WTC11 (cell line): ENCODE measurements around the gene ZNF438. TPM values are rescaled to one million over a fixed set of nuclear protein-coding genes. Genes with fewer than 3 reads are reported as not detected.

Experiments used
- ATAC-seq: fragments of 200-7000 bp; cut with Tn5 transposase; 2 replicates; pipeline ENCODE4 v1.10.0; 2021; ENCODE audit warnings: mild to moderate bottlenecking, moderate library complexity
- CTCF ChIA-PET: fragments of 300-600 bp; sonication (Branson Sonifier 250); formaldehyde crosslinking; loops from one replicate; lab custom pipeline; 2021; ENCODE audit warnings: antibody characterized with exemption; lab: Charles Lee
- POLR2A ChIA-PET: fragments of 350-600 bp; sonication (Branson Sonifier 250); formaldehyde crosslinking; loops from one replicate; lab custom pipeline; 2021; ENCODE audit warnings: antibody characterized with exemption; lab: Charles Lee
- DNase-seq: peaks from one replicate; pipeline ENCODE4 v3.0.0; 2021; ENCODE audit warnings: low spot score
- H3K27ac Mint-ChIP-seq: 2 replicates; pipeline ENCODE4 v1.8.0; 2021; ENCODE audit warnings: mixed read lengths
- H3K27me3 Mint-ChIP-seq: 2 replicates; pipeline ENCODE4 v1.8.0; 2021; ENCODE audit warnings: low read depth, mild to moderate bottlenecking, moderate library complexity, mixed read lengths
- H3K36me3 Mint-ChIP-seq: 2 replicates; pipeline ENCODE4 v1.8.0; 2021; ENCODE audit warnings: mixed read lengths
- H3K4me1 Mint-ChIP-seq: 2 replicates; pipeline ENCODE4 v1.8.0; 2022; ENCODE audit warnings: mixed read lengths
- H3K4me3 Mint-ChIP-seq: 2 replicates; pipeline ENCODE4 v1.8.0; 2021; ENCODE audit warnings: mild to moderate bottlenecking, moderate library complexity, mixed read lengths
- H3K9me3 Mint-ChIP-seq: 2 replicates; pipeline ENCODE4 v1.8.0; 2021; ENCODE audit warnings: mixed read lengths
- EMX1 ChIP-seq: fragments of 250-450 bp; sonication (Bioruptor Pico); IDR thresholded peaks from 2 replicates; pipeline ENCODE4 v1.8.0; 2021; ENCODE audit warnings: mild to moderate bottlenecking
- GTF2I ChIP-seq: fragments of 250-450 bp; sonication (Bioruptor Pico); conservative IDR thresholded peaks from 2 replicates; pipeline ENCODE4 v1.4.0; 2021; ENCODE audit warnings: mild to moderate bottlenecking
- IRF2 ChIP-seq: sonication (generic); formaldehyde crosslinking; IDR thresholded peaks from 2 replicates; pipeline ENCODE4 v1.8.0; 2022; ENCODE audit warnings: low read depth, missing genetic modification reagents, borderline replicate concordance
- KAT7 ChIP-seq: sonication (generic); formaldehyde crosslinking; IDR thresholded peaks from 2 replicates; pipeline ENCODE4 v1.8.1; 2023; ENCODE audit warnings: missing genetic modification reagents, mild to moderate bottlenecking, borderline replicate concordance
- MXD4 ChIP-seq: fragments of 250-450 bp; sonication (Bioruptor Pico); IDR thresholded peaks from 2 replicates; pipeline ENCODE4 v1.8.0; 2021; ENCODE audit warnings: mild to moderate bottlenecking, moderate library complexity, borderline replicate concordance
- NR2C2 ChIP-seq: sonication (generic); formaldehyde crosslinking; IDR thresholded peaks from 2 replicates; pipeline ENCODE4 v1.8.0; 2022; ENCODE audit warnings: mild to moderate bottlenecking, missing genetic modification reagents
- RELA ChIP-seq: sonication (generic); formaldehyde crosslinking; IDR thresholded peaks from 2 replicates; pipeline ENCODE4 v1.8.1; 2022; ENCODE audit warnings: missing genetic modification reagents, mild to moderate bottlenecking, borderline replicate concordance
- TEAD1 ChIP-seq: sonication (generic); formaldehyde crosslinking; IDR thresholded peaks from 2 replicates; pipeline ENCODE4 v1.8.0; 2022; ENCODE audit warnings: mild to moderate bottlenecking, missing genetic modification reagents
- TP53 ChIP-seq: sonication (generic); formaldehyde crosslinking; IDR thresholded peaks from 2 replicates; pipeline ENCODE4 v1.8.1; 2023; ENCODE audit warnings: mild to moderate bottlenecking, missing genetic modification reagents
- ZNF121 ChIP-seq: sonication (generic); formaldehyde crosslinking; IDR thresholded peaks from 2 replicates; pipeline ENCODE4 v1.8.0; 2023; ENCODE audit warnings: missing genetic modification reagents
- ZNF263 ChIP-seq: sonication (generic); formaldehyde crosslinking; IDR thresholded peaks from 2 replicates; pipeline ENCODE4 v1.8.1; 2022; ENCODE audit warnings: low read depth, mild to moderate bottlenecking, moderate library complexity, missing genetic modification reagents
- total RNA-seq: library from RNA; stranded (reverse); gene quantifications from 3 replicates; pipeline ENCODE4 v1.2.3, GENCODE V29; 2021
- TF ChIP-seq, protein P1 (sequence below): sonication (generic); formaldehyde crosslinking; IDR thresholded peaks from 2 replicates; pipeline ENCODE4 v1.8.1; 2023; ENCODE audit warnings: mild to moderate bottlenecking, missing genetic modification reagents, moderate library complexity
- TF ChIP-seq, protein P2 (sequence below): sonication (generic); formaldehyde crosslinking; IDR thresholded peaks from 2 replicates; pipeline ENCODE4 v1.8.0; 2023; ENCODE audit warnings: missing genetic modification reagents
- TF ChIP-seq, protein P3 (sequence below): fragments of 250-450 bp; sonication (Bioruptor Pico); IDR thresholded peaks from 2 replicates; pipeline ENCODE4 v2.1.2; 2022; ENCODE audit warnings: mild to moderate bottlenecking, moderate library complexity
- TF ChIP-seq, protein P4 (sequence below): fragments of 250-450 bp; sonication (Bioruptor Pico); IDR thresholded peaks from 2 replicates; pipeline ENCODE4 v1.9.0; 2021; ENCODE audit warnings: moderate library complexity, mild to moderate bottlenecking, inconsistent platforms, borderline replicate concordance
- TF ChIP-seq, protein P5 (sequence below): fragments of 250-450 bp; sonication (Bioruptor Pico); conservative IDR thresholded peaks from 2 replicates; pipeline ENCODE4 v1.9.0; 2021; ENCODE audit warnings: mild to moderate bottlenecking
- TF ChIP-seq, protein P6 (sequence below): fragments of 250-450 bp; sonication (Bioruptor Pico); IDR thresholded peaks from 2 replicates; pipeline ENCODE4 v1.9.0; 2021; ENCODE audit warnings: mild to moderate bottlenecking, borderline replicate concordance
- TF ChIP-seq, protein P7 (sequence below): sonication (generic); formaldehyde crosslinking; IDR thresholded peaks from 2 replicates; pipeline ENCODE4 v1.8.1; 2022; ENCODE audit warnings: mild to moderate bottlenecking, moderate library complexity, missing genetic modification reagents

ZNF438 gene
- total RNA-seq, 1 experiment from 2014 or later = 1.9 TPM

DNA sequence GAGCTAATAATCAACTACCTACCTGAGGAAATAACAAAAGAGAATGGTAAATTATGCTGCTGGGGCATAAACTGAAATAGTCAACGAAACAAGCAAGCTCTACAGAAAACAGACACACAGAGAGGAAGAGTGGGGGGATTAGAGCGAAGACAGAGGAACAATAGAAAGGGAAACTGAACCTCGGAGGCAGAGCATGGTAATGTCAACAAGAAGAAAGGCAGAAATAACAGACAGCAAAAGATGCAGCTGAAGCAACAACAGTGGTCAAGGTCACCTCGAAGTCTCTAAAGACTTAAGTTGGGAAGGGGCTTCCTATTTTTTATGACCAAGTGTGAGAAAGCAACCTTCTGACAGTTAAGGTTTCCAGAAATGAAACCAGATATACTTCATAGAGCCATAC is 177.0 kb downstream of the ZNF438 start:
- no peak for ATAC-seq
- H3K4me3 Mint-ChIP-seq = no peak overlapping the region
- TF ChIP-seq ZNF121 (CRISPR knock-in tag) (no peak), RELA (no peak), EMX1 (no peak), ZNF263 (CRISPR knock-in tag) (no peak), GTF2I (CRISPR knock-in tag) (no peak), IRF2 (CRISPR knock-in tag) (no peak), KAT7 (CRISPR knock-in tag) (no peak), MXD4 (no peak), TEAD1 (CRISPR knock-in tag) (no peak), NR2C2 (no peak), TP53 (CRISPR knock-in tag) (no peak)
- TF ChIP-seq, protein P1, sequence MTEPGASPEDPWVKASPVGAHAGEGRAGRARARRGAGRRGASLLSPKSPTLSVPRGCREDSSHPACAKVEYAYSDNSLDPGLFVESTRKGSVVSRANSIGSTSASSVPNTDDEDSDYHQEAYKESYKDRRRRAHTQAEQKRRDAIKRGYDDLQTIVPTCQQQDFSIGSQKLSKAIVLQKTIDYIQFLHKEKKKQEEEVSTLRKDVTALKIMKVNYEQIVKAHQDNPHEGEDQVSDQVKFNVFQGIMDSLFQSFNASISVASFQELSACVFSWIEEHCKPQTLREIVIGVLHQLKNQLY (CRISPR knock-in tag) = no peak
- TF ChIP-seq, protein P2, sequence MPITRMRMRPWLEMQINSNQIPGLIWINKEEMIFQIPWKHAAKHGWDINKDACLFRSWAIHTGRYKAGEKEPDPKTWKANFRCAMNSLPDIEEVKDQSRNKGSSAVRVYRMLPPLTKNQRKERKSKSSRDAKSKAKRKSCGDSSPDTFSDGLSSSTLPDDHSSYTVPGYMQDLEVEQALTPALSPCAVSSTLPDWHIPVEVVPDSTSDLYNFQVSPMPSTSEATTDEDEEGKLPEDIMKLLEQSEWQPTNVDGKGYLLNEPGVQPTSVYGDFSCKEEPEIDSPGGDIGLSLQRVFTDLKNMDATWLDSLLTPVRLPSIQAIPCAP (CRISPR knock-in tag) = no peak
- TF ChIP-seq, protein P3, sequence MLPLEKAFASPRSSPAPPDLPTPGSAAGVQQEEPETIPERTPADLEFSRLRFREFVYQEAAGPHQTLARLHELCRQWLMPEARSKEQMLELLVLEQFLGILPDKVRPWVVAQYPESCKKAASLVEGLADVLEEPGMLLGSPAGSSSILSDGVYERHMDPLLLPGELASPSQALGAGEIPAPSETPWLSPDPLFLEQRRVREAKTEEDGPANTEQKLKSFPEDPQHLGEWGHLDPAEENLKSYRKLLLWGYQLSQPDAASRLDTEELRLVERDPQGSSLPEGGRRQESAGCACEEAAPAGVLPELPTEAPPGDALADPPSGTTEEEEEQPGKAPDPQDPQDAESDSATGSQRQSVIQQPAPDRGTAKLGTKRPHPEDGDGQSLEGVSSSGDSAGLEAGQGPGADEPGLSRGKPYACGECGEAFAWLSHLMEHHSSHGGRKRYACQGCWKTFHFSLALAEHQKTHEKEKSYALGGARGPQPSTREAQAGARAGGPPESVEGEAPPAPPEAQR (CRISPR knock-in tag) = no peak
- TF ChIP-seq, protein P4, sequence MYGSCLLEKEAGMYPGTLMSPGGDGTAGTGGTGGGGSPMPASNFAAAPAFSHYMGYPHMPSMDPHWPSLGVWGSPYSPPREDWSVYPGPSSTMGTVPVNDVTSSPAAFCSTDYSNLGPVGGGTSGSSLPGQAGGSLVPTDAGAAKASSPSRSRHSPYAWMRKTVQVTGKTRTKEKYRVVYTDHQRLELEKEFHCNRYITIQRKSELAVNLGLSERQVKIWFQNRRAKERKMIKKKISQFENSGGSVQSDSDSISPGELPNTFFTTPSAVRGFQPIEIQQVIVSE = no peak
- TF ChIP-seq, protein P5, sequence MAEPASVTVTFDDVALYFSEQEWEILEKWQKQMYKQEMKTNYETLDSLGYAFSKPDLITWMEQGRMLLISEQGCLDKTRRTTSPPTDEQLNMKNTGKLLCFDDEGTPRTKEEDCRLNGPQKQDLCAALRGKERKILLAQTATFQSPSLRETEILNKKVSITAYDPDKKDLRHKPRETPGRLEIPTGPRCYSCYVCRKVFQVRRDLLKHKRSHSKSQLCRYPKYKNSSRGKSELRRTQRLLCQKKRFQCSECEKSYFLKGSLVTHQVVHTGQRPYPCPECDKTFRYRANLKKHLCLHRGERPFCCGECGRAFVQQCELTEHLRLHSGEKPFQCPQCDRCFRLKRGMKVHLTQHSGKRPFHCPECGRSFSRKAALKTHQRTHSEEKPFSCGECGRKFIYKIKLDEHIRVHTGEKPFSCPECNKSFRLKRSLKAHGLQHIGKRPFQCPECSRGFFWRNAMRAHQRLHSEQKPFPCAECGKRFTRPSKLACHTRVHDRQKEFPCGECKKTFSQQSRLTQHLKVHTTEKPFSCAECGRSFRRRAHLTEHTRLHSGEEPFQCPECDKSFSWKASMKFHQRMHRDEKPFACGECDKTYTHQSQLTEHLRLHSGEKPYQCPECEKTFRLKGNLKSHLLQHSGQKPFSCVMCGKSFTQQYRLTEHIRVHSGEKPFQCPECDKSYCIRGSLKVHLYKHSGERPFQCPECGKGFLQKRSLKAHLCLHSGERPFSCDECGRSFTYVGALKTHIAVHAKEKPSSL = no peak
- TF ChIP-seq, protein P6, sequence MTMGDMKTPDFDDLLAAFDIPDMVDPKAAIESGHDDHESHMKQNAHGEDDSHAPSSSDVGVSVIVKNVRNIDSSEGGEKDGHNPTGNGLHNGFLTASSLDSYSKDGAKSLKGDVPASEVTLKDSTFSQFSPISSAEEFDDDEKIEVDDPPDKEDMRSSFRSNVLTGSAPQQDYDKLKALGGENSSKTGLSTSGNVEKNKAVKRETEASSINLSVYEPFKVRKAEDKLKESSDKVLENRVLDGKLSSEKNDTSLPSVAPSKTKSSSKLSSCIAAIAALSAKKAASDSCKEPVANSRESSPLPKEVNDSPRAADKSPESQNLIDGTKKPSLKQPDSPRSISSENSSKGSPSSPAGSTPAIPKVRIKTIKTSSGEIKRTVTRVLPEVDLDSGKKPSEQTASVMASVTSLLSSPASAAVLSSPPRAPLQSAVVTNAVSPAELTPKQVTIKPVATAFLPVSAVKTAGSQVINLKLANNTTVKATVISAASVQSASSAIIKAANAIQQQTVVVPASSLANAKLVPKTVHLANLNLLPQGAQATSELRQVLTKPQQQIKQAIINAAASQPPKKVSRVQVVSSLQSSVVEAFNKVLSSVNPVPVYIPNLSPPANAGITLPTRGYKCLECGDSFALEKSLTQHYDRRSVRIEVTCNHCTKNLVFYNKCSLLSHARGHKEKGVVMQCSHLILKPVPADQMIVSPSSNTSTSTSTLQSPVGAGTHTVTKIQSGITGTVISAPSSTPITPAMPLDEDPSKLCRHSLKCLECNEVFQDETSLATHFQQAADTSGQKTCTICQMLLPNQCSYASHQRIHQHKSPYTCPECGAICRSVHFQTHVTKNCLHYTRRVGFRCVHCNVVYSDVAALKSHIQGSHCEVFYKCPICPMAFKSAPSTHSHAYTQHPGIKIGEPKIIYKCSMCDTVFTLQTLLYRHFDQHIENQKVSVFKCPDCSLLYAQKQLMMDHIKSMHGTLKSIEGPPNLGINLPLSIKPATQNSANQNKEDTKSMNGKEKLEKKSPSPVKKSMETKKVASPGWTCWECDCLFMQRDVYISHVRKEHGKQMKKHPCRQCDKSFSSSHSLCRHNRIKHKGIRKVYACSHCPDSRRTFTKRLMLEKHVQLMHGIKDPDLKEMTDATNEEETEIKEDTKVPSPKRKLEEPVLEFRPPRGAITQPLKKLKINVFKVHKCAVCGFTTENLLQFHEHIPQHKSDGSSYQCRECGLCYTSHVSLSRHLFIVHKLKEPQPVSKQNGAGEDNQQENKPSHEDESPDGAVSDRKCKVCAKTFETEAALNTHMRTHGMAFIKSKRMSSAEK (CRISPR knock-in tag) = no peak
- TF ChIP-seq, protein P7, sequence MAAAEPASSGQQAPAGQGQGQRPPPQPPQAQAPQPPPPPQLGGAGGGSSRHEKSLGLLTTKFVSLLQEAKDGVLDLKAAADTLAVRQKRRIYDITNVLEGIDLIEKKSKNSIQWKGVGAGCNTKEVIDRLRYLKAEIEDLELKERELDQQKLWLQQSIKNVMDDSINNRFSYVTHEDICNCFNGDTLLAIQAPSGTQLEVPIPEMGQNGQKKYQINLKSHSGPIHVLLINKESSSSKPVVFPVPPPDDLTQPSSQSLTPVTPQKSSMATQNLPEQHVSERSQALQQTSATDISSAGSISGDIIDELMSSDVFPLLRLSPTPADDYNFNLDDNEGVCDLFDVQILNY (CRISPR knock-in tag) = no peak
- no peaks in the 10 kb centered on the region for H3K9me3 Mint-ChIP-seq
- H3K27ac Mint-ChIP-seq = no peak overlapping the region
- POLR2A ChIA-PET = no interaction called here
- H3K36me3 Mint-ChIP-seq = no peaks in the 10 kb centered on the region
- CTCF ChIA-PET = no interaction called here
- H3K27me3 Mint-ChIP-seq = no peaks in the 10 kb centered on the region
- peaks cover 13% of the 10 kb centered on the region for H3K4me1 Mint-ChIP-seq
- DNase-seq = no peak
